ENCODE measurements around the gene BAG5.

The BAG5 gene

DNA sequence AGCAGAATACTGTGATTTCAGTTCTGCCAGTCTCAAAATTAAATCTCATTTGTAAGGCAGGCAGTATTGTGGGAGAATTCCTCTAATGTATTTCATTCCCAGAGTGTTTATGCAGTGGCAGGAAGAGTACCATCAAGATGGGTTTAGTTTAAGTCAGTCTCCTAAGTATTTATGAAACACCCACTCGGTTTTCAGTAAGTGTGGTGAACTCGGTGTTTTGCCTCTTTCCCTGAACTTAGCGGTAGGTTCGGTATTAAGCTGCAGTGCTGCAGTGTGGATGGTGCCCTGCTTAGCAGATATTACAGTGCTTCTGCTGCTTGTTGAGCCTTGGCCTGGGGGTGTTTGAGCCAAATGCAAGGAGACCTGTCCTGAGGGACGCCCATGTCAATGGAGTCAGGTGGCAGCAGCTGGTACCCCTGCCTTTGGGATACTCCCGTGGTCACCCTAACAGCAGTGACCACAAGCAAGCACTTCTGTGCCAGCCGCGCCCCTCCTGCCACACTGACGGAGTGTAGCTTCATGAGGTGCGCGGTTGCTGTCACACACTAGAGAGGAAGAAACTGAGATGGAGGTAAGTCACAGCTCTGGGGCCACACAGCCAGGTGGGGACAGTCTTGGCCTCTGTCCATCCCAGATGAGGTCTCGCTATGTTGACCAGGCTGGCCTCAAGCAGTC, 16.1 kb upstream of the BAG5 start:
- Mint-ChIP-seq H3K4me1 (ENCODE audit: low read depth) (no peaks in the 10 kb centered on the region), H3K36me3 (ENCODE audit: low read depth) (peaks cover 44% of the 10 kb centered on the region), H3K27me3 (no peaks in the 10 kb centered on the region), H3K4me3 (no peak overlapping the region), H3K9me3 (no peaks in the 10 kb centered on the region), H3K27ac (no peak overlapping the region)

- Mint-ChIP-seq H3K4me1 (ENCODE audit: low read depth) (no peaks in the 10 kb centered on the region), H3K4me3 (no peak overlapping the region), H3K36me3 (ENCODE audit: low read depth) (peaks cover 50% of the 10 kb centered on the region), H3K27me3 (no peaks in the 10 kb centered on the region), H3K9me3 (no peaks in the 10 kb centered on the region), H3K27ac (no peak overlapping the region)
These were observed 14.0 kb upstream of the BAG5 start for GRCh38 chr14:103576371-103577024.

GRCh38 chr14:103574707-103575285, 12.3 kb upstream of the BAG5 start:
- peaks cover 45% of the 10 kb centered on the region for H3K36me3 Mint-ChIP-seq (ENCODE audit: low read depth)
- H3K27ac Mint-ChIP-seq: no peak overlapping the region
- no peak overlapping the region for H3K4me3 Mint-ChIP-seq
- no peaks in the 10 kb centered on the region for H3K9me3 Mint-ChIP-seq
- H3K4me1 Mint-ChIP-seq (ENCODE audit: low read depth): no peaks in the 10 kb centered on the region
- no peaks in the 10 kb centered on the region for H3K27me3 Mint-ChIP-seq

DNA sequence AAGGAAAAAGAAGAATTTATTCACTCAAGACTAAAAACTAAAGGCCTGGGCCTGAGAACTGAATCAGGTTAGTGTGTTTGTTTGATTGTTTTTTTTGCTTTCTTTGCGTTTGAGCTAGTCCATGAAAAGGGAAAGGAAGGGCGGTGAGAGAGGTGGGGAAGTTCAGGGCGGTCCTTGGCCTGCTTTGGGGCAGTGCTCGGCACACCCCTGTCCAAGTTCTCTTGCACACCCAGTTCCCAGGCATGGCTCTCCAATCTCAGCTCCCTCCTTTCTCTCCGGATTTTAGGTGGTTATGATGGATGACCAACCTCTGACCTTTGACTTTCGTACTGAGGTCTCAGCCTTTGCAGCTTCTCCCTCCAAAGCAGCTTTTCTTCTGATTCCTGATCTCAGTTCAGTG, 11.6 kb upstream of the BAG5 start:
- no peaks in the 10 kb centered on the region for H3K27me3 Mint-ChIP-seq
- no peak overlapping the region for H3K27ac Mint-ChIP-seq

DNA sequence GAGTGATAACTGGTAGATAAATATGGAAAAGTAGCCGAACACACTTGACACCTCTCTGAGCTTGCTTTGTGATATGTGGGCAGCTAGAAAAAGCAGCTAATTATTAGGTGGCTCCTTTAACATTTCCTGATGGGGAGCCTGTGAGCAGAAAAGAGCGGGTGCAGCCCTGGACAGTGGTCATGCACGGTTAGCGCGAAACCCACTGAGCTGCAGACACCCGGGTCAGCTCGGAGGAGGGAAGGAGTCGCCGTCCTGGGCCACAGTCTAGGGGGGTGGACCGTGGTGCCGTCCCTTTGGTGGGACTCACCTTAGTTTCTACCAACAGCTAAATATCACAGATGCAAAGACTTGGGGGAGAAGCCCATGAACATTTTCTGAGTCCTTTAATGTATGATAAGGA, 7.0 kb upstream of the BAG5 start:
- no peaks in the 10 kb centered on the region for H3K27me3 Mint-ChIP-seq
- peaks cover 25% of the 10 kb centered on the region for H3K4me1 Mint-ChIP-seq (ENCODE audit: low read depth)
- no peak overlapping the region for H3K27ac Mint-ChIP-seq
- peaks cover 17% of the 10 kb centered on the region for H3K36me3 Mint-ChIP-seq (ENCODE audit: low read depth)
- H3K4me3 Mint-ChIP-seq: no peak overlapping the region
- no peaks in the 10 kb centered on the region for H3K9me3 Mint-ChIP-seq

More for the DNA sequence above, 11.6 kb upstream of the BAG5 start:
- peaks cover 45% of the 10 kb centered on the region for H3K36me3 Mint-ChIP-seq (ENCODE audit: low read depth)
- H3K4me3 Mint-ChIP-seq: no peak overlapping the region
- H3K9me3 Mint-ChIP-seq: no peaks in the 10 kb centered on the region
- peaks cover 2% of the 10 kb centered on the region for H3K4me1 Mint-ChIP-seq (ENCODE audit: low read depth)

- no peaks in the 10 kb centered on the region for H3K9me3 Mint-ChIP-seq
- peaks cover 28% of the 10 kb centered on the region for H3K4me1 Mint-ChIP-seq (ENCODE audit: low read depth)
- H3K4me3 Mint-ChIP-seq: no peak overlapping the region
- peaks cover 12% of the 10 kb centered on the region for H3K36me3 Mint-ChIP-seq (ENCODE audit: low read depth)
- H3K27me3 Mint-ChIP-seq: no peaks in the 10 kb centered on the region
- H3K27ac Mint-ChIP-seq: no peak overlapping the region
These were observed 6.5 kb upstream of the BAG5 start for GRCh38 chr14:103568952-103569351.

DNA sequence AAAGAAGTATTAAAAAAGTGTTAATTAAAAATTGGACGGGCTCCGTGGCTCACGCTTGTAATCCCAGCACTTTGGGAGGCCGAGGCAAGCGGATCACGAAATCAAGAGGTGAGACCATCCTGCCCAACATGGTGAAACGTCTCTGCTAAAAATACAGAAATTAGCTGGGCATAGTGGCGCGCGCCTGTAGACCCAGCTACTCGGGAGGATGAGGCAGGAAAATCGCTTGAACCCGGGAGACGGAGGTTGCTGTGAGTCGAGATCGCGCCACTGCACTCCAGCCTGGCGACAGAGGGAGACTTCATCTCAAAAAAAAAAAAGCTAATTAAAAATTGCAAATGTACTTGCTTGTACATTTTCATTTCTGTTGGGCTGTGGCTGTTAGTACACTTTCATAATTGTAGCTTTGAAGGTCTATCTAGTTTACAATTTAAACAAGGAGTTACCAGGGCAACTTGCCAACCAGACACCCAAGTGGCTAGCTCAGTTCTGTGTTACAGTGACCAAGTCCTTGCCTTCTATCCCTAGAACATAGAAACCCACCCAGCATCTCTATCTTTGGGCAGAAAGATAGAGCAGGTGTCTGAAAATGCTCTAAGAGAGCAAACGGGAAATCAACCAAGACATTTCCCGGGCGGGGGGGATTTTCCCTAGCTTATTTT, 1.5 kb upstream of the BAG5 start:
- Mint-ChIP-seq H3K9me3 (no peaks in the 10 kb centered on the region), H3K27ac (peak overlapping the region; percentile 58), H3K4me1 (ENCODE audit: low read depth) (peaks cover 63% of the 10 kb centered on the region), H3K36me3 (ENCODE audit: low read depth) (peaks cover 26% of the 10 kb centered on the region), H3K4me3 (peak overlapping the region; percentile 98), H3K27me3 (no peaks in the 10 kb centered on the region)

DNA sequence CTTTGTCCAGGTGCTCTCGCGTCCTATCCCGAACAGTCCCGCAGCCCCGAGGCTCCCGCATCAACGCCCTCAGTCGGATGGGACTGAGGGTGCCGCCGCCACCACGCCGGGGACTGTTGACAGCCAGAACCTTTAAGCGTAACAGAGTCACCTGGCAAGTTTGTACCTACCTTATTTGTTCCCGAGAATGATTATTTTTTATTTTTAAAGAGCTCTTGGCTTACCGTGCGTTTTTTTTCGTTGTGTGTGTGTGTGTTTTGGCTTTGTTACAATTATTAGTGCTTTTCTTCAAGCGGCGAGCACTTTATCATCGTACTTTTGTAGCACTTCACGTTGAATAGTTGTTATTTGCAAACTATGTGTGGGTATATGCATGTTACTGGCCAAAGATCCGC, 766 bp upstream of the BAG5 start:
- Mint-ChIP-seq H3K27ac (peak overlapping the region; percentile 85), H3K4me1 (ENCODE audit: low read depth) (peaks cover 70% of the 10 kb centered on the region), H3K9me3 (no peaks in the 10 kb centered on the region), H3K36me3 (ENCODE audit: low read depth) (peaks cover 32% of the 10 kb centered on the region), H3K27me3 (no peaks in the 10 kb centered on the region), H3K4me3 (peak overlapping the region; percentile 98)

DNA sequence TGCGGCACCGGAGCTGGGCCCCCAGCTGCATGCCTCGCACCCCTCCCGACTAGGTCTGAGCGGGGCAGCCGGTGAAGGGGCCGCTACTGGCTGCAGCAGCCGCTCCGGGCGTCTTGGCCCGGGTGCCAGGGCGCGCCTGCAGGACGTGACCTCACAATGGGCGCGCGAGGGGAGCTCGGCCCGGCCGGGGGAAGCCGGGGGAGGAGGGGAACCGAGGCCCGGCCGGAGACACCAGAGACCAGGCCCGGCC, 353 bp downstream of the BAG5 start:
- Mint-ChIP-seq H3K9me3 (no peaks in the 10 kb centered on the region), H3K27ac (peak overlapping the region; percentile 90), H3K36me3 (ENCODE audit: low read depth) (peaks cover 32% of the 10 kb centered on the region), H3K4me3 (peak overlapping the region; percentile 98), H3K27me3 (no peaks in the 10 kb centered on the region), H3K4me1 (ENCODE audit: low read depth) (peaks cover 74% of the 10 kb centered on the region)

DNA sequence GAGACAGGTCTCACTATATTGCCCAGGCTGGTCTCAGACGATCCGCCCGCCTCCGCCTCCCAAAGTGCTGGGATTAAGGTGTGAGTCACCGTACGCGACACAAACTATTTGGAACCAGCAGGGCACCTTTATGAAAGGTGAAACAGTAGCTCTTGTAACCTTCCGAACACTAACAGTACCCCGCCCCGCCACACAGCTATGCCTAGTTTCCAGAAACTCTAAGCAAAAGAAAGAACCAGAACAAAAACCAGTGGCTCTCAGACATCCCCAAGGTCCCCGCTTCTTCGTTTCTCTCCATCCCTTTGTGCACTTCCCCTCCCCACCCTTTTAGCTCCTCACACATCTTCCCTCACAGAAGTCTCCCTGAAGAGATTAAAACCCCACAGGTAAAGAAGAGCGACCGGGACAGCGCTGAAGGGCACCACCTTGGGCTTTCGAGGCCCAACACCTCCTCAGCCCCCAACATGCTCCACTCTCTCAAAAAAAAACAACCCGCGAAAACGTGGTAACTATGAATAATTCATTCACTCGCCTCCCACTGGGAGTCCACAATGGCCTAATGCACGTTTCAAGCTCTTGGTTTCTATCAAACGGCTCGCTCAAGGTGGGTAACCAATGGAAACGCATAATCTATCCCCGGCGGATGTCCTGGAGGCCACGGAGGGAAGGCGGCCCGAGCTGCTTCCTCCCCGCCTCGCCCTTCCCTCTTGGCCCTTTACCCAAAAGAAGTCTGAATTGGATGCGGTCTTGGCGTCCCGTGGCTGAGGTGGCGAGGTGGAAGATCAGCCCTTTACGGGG, 877 bp downstream of the BAG5 start:
- Mint-ChIP-seq H3K9me3 (no peaks in the 10 kb centered on the region), H3K4me1 (ENCODE audit: low read depth) (peaks cover 74% of the 10 kb centered on the region), H3K36me3 (ENCODE audit: low read depth) (peaks cover 32% of the 10 kb centered on the region), H3K27ac (peak overlapping the region; percentile 90), H3K4me3 (peak overlapping the region; percentile 98), H3K27me3 (no peaks in the 10 kb centered on the region)

- Mint-ChIP-seq H3K4me3 (peak overlapping the region; percentile 98), H3K27ac (peak overlapping the region; percentile 90), H3K36me3 (ENCODE audit: low read depth) (peaks cover 32% of the 10 kb centered on the region), H3K4me1 (ENCODE audit: low read depth) (peaks cover 67% of the 10 kb centered on the region), H3K27me3 (no peaks in the 10 kb centered on the region), H3K9me3 (no peaks in the 10 kb centered on the region)
These were observed 1.8 kb downstream of the BAG5 start for GRCh38 chr14:103560691-103561090.

DNA sequence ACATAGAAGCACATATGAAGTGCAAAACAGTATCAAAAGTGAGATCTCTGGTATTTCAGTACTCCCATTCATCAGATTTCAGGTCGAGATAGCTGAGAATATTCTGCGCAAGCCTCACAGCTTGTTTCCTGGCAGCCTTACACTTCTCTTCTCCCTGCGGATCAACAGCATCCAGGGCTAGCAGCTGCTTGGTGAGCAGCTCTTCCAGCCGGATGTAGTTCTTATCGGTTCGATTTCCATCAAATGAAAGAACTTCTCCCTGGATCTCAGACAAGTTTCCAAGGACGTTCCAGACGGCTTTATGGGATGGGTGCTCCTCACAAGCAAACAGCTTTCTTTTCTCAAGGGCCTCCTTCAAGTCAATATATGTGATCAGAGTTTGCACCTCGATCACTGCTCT, 2.7 kb downstream of the BAG5 start:
- Mint-ChIP-seq H3K36me3 (ENCODE audit: low read depth) (peaks cover 32% of the 10 kb centered on the region), H3K9me3 (no peaks in the 10 kb centered on the region), H3K27ac (peak overlapping the region; percentile 8), H3K27me3 (no peaks in the 10 kb centered on the region), H3K4me3 (no peak overlapping the region), H3K4me1 (ENCODE audit: low read depth) (peaks cover 62% of the 10 kb centered on the region)

DNA sequence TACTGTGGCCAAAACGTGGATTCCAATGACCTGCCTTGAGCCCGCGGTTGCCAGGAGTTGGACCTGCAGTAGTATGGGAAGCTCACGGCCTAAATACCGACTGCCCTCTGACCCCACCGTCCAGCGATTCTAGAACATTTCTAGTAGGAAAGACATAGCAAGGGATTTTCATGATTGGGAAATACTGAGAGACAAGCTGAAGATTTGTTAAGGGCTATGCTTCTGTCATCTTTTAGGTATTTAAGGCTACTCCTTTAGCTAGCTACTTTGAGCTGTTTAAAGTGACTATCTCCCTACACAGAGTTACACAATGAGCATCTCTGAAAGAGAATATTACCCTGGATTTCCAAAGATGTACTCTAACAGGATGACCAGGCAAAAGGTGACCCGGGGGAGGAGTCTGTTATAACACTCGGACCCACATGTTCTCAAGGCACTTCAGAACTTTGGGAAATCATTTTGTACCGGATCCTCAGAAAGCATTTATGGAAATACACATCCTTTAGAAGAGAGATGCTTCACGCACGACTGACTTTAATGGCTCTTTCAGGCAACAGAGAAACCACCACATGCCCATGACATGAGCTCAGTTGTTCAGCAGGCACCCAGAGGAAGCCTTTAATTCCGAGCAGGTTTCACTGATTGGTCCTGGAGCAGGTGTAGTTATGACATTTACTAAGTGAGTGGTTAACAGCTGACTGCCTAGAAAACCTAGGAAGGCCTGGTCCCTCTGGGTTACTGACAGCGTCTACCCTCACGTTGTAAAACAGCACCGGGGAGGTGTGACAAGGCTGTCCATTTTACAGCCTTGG, 4.2 kb downstream of the BAG5 start:
- Mint-ChIP-seq H3K9me3 (no peaks in the 10 kb centered on the region), H3K36me3 (ENCODE audit: low read depth) (peaks cover 32% of the 10 kb centered on the region), H3K4me3 (no peak overlapping the region), H3K27ac (peak overlapping the region; percentile 61), H3K4me1 (ENCODE audit: low read depth) (peaks cover 50% of the 10 kb centered on the region), H3K27me3 (no peaks in the 10 kb centered on the region)
